HEK293 (cell line): Measurements from ENCODE around the gene CCDC38.

Source experiments
- CTCF ChIA-PET: fragments of 350-600 bp; formaldehyde crosslinking; extraction: SDS; loops from one replicate; lab custom pipeline; 2021; ENCODE audit warnings: antibody characterized with exemption; lab: Yijun Ruan, JAX
- POLR2A ChIA-PET: fragments of 300-600 bp; formaldehyde crosslinking; extraction: SDS; loops from one replicate; lab custom pipeline; 2020; ENCODE audit warnings: antibody characterized with exemption, inconsistent platforms; lab: Yijun Ruan, JAX
- H3K27ac ChIP-seq: fragments of 200-500 bp; sonication (Bioruptor generic); 2 replicates; pipeline ENCODE4 v1.5.1; 2014; ENCODE audit warnings: low read depth, low read length, control low read depth, inconsistent platforms; ENCODE audit errors: extremely low read depth
- H3K36me3 ChIP-seq, 2 experiments: fragments of 200-500 bp in 1 of 2; sonication (Bioruptor generic) in 1 of 2; 1 replicate in 1 of 2; 2 replicates in 1 of 2; pipeline ENCODE4 v1.5.1; 2014 to 2017; ENCODE audit warnings: inconsistent platforms in 2 of 2, low read length in 2 of 2; ENCODE audit not compliant: control insufficient read depth in 2 of 2, insufficient read depth in 1 of 2
- H3K4me1 ChIP-seq: fragments of 200-500 bp; sonication (Bioruptor generic); 2 replicates; pipeline ENCODE4 v1.5.1; 2014; ENCODE audit warnings: mild to moderate bottlenecking, low read length, inconsistent platforms; ENCODE audit not compliant: control insufficient read depth, insufficient read depth
- H3K4me3 ChIP-seq: 2 replicates; pipeline ENCODE4 v1.5.1; 2011; ENCODE audit warnings: low read depth, mild to moderate bottlenecking, control low read depth, low read length, moderate library complexity
- H3K9me3 ChIP-seq: fragments of 200-500 bp; sonication (Bioruptor generic); 2 replicates; pipeline ENCODE4 v1.5.1; 2014; ENCODE audit warnings: low read depth, low read length, inconsistent platforms; ENCODE audit not compliant: control insufficient read depth, insufficient read depth
- GLIS1 ChIP-seq: fragments of 450-650 bp; formaldehyde crosslinking; IDR thresholded peaks from 2 replicates; pipeline ENCODE4 v1.5.1; 2016; ENCODE audit warnings: missing biosample characterization, missing genetic modification characterization
- KLF9 ChIP-seq: fragments of 450-650 bp; formaldehyde crosslinking; IDR thresholded peaks from 2 replicates; pipeline ENCODE4 v1.5.1; 2016; ENCODE audit warnings: missing biosample characterization, missing genetic modification characterization, low read depth
- MYNN ChIP-seq: fragments of 450-650 bp; formaldehyde crosslinking; IDR thresholded peaks from 2 replicates; pipeline ENCODE4 v1.5.1; 2016; ENCODE audit warnings: missing biosample characterization, missing genetic modification characterization, borderline replicate concordance
- ZFHX2 ChIP-seq: fragments of 450-650 bp; formaldehyde crosslinking; conservative IDR thresholded peaks from 2 replicates; pipeline ENCODE4 v1.5.1; 2016; ENCODE audit warnings: missing biosample characterization, missing genetic modification characterization
- ZNF138 ChIP-seq: fragments of 450-650 bp; formaldehyde crosslinking; IDR thresholded peaks from 2 replicates; pipeline ENCODE4 v1.5.1; 2016; ENCODE audit warnings: missing biosample characterization, missing genetic modification characterization, borderline replicate concordance
- ZNF157 ChIP-seq: fragments of 450-650 bp; formaldehyde crosslinking; IDR thresholded peaks from 2 replicates; pipeline ENCODE4 v1.5.1; 2016; ENCODE audit warnings: missing biosample characterization, missing genetic modification characterization
- ZNF169 ChIP-seq: fragments of 450-650 bp; formaldehyde crosslinking; IDR thresholded peaks from 2 replicates; pipeline ENCODE4 v1.5.1; 2016; ENCODE audit warnings: missing biosample characterization, missing genetic modification characterization
- ZNF19 ChIP-seq: fragments of 450-650 bp; formaldehyde crosslinking; IDR thresholded peaks from 2 replicates; pipeline ENCODE4; 2016; ENCODE audit warnings: missing biosample characterization, missing genetic modification characterization, low read depth
- ZNF223 ChIP-seq: fragments of 450-650 bp; formaldehyde crosslinking; IDR thresholded peaks from 2 replicates; pipeline ENCODE4 v1.5.1; 2016; ENCODE audit warnings: missing biosample characterization, missing genetic modification characterization
- ZNF292 ChIP-seq: fragments of 450-650 bp; formaldehyde crosslinking; IDR thresholded peaks from 2 replicates; pipeline ENCODE4 v1.5.1; 2016; ENCODE audit warnings: low read depth, missing biosample characterization, missing genetic modification characterization, borderline replicate concordance
- ZNF596 ChIP-seq: fragments of 450-650 bp; IDR thresholded peaks from 2 replicates; pipeline ENCODE4 v1.5.0; 2018; ENCODE audit warnings: missing biosample characterization, mild to moderate bottlenecking, missing genetic modification characterization, moderate library complexity
- TF ChIP-seq, protein P1 (sequence below): fragments of 450-650 bp; formaldehyde crosslinking; IDR thresholded peaks from 2 replicates; pipeline ENCODE4 v1.5.1; 2017; ENCODE audit warnings: missing biosample characterization, missing genetic modification characterization
- TF ChIP-seq, protein P2 (sequence below): fragments of 450-650 bp; formaldehyde crosslinking; IDR thresholded peaks from 2 replicates; pipeline ENCODE4 v1.5.1; 2016; ENCODE audit warnings: missing biosample characterization, missing genetic modification characterization
- TF ChIP-seq, protein P3 (sequence below): fragments of 450-650 bp; formaldehyde crosslinking; IDR thresholded peaks from 2 replicates; pipeline ENCODE4 v1.5.1; 2016; ENCODE audit warnings: missing biosample characterization, missing genetic modification characterization, low read depth
- TF ChIP-seq, protein P4 (sequence below): fragments of 450-650 bp; formaldehyde crosslinking; IDR thresholded peaks from 2 replicates; pipeline ENCODE4 v1.5.1; 2016; ENCODE audit warnings: missing biosample characterization, missing genetic modification characterization
- TF ChIP-seq, protein P5 (sequence below): fragments of 450-650 bp; formaldehyde crosslinking; IDR thresholded peaks from 2 replicates; pipeline ENCODE4 v1.5.1; 2017; ENCODE audit warnings: missing biosample characterization, missing genetic modification characterization

CCDC38 gene

DNA sequence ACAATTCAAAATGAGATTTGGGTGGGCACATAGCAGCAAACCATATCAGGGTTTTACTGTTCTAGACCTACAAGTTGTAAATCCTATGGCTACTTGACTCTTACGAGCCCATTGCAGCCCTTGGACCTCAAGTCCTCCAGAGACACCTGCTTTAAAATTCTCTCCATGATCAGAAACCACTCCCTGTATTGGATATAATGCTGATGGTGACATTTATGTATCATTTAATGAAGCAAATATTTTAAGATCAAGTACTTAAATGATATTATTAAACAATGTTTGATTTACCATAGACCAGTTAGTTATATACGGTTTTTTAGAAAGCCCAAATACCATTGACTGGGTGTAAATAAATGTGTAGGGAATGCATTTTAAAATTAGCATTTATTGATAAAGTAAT, 24.9 kb upstream of the CCDC38 start (continued):
- TF ChIP-seq, protein P1, sequence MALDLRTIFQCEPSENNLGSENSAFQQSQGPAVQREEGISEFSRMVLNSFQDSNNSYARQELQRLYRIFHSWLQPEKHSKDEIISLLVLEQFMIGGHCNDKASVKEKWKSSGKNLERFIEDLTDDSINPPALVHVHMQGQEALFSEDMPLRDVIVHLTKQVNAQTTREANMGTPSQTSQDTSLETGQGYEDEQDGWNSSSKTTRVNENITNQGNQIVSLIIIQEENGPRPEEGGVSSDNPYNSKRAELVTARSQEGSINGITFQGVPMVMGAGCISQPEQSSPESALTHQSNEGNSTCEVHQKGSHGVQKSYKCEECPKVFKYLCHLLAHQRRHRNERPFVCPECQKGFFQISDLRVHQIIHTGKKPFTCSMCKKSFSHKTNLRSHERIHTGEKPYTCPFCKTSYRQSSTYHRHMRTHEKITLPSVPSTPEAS (tag by site-specific recombination): no peak
- TF ChIP-seq, protein P2, sequence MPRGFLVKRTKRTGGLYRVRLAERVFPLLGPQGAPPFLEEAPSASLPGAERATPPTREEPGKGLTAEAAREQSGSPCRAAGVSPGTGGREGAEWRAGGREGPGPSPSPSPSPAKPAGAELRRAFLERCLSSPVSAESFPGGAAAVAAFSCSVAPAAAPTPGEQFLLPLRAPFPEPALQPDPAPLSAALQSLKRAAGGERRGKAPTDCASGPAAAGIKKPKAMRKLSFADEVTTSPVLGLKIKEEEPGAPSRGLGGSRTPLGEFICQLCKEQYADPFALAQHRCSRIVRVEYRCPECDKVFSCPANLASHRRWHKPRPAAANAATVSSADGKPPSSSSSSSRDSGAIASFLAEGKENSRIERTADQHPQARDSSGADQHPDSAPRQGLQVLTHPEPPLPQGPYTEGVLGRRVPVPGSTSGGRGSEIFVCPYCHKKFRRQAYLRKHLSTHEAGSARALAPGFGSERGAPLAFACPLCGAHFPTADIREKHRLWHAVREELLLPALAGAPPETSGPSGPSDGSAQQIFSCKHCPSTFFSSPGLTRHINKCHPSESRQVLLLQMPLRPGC (tag by site-specific recombination): no peak
- TF ChIP-seq, protein P3, sequence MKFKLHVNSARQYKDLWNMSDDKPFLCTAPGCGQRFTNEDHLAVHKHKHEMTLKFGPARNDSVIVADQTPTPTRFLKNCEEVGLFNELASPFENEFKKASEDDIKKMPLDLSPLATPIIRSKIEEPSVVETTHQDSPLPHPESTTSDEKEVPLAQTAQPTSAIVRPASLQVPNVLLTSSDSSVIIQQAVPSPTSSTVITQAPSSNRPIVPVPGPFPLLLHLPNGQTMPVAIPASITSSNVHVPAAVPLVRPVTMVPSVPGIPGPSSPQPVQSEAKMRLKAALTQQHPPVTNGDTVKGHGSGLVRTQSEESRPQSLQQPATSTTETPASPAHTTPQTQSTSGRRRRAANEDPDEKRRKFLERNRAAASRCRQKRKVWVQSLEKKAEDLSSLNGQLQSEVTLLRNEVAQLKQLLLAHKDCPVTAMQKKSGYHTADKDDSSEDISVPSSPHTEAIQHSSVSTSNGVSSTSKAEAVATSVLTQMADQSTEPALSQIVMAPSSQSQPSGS (tag by site-specific recombination): no peak
- TF ChIP-seq ZNF169 (no peak), GLIS1 (tag by site-specific recombination) (no peak), ZNF19 (tag by site-specific recombination) (no peak), ZNF292 (tag by site-specific recombination) (no peak)
- TF ChIP-seq, protein P4, sequence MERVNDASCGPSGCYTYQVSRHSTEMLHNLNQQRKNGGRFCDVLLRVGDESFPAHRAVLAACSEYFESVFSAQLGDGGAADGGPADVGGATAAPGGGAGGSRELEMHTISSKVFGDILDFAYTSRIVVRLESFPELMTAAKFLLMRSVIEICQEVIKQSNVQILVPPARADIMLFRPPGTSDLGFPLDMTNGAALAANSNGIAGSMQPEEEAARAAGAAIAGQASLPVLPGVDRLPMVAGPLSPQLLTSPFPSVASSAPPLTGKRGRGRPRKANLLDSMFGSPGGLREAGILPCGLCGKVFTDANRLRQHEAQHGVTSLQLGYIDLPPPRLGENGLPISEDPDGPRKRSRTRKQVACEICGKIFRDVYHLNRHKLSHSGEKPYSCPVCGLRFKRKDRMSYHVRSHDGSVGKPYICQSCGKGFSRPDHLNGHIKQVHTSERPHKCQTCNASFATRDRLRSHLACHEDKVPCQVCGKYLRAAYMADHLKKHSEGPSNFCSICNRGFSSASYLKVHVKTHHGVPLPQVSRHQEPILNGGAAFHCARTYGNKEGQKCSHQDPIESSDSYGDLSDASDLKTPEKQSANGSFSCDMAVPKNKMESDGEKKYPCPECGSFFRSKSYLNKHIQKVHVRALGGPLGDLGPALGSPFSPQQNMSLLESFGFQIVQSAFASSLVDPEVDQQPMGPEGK (tag by site-specific recombination): no peak
- TF ChIP-seq, protein P5, sequence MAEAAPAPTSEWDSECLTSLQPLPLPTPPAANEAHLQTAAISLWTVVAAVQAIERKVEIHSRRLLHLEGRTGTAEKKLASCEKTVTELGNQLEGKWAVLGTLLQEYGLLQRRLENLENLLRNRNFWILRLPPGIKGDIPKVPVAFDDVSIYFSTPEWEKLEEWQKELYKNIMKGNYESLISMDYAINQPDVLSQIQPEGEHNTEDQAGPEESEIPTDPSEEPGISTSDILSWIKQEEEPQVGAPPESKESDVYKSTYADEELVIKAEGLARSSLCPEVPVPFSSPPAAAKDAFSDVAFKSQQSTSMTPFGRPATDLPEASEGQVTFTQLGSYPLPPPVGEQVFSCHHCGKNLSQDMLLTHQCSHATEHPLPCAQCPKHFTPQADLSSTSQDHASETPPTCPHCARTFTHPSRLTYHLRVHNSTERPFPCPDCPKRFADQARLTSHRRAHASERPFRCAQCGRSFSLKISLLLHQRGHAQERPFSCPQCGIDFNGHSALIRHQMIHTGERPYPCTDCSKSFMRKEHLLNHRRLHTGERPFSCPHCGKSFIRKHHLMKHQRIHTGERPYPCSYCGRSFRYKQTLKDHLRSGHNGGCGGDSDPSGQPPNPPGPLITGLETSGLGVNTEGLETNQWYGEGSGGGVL (tag by site-specific recombination): no peak

DNA sequence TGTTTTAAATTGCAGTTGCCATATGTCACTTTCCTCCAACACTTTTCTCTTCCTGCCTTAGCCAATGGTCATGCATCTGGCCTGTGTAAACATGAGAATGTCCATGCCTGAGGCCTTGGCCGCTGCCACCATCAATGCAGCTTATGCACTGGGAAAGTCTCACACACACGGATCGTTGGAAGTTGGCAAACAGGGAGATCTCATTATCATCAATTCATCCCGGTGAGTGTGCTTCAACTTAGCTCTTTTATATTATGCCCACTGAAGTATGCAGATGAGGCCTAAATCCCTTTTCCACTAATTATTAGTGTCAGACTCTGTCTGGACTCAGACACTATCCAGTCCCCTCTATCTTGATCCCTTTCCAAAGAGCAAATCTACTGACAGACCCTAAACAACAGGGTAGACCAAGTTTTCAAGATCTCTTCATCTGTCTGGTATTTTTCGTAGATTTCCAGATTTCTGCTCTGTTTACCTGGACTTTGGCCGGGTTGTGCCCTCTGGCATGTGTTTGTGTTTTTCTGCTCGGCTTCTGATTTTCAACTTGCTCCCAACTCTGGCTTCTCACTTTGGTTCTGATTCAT, 24.0 kb upstream of the CCDC38 start:
- Histone ChIP-seq H3K4me1 (no peaks in the 10 kb centered on the region), H3K36me3 (no peaks in the 10 kb centered on the region), H3K27ac (no peak overlapping the region), H3K9me3 (no peaks in the 10 kb centered on the region), H3K4me3 (no peak overlapping the region)
- no peak for TF ChIP-seq ZNF596 (tag by site-specific recombination)
- no peak for TF ChIP-seq MYNN
- TF ChIP-seq KLF9: no peak
- no peak for TF ChIP-seq ZFHX2 (tag by site-specific recombination)
- TF ChIP-seq ZNF138: no peak
- TF ChIP-seq ZNF157 (tag by site-specific recombination): no peak
- no peak for TF ChIP-seq ZNF223 (tag by site-specific recombination)
- ChIA-PET POLR2A (no interaction called here), CTCF (interaction anchor here (1.3 to 2.9 kb wide), 2 partner anchors 32 to 48 kb away, joined by 7 to 17 read pairs; no protein-coding TSS in a partner anchor)
